NCI-H1417 (cell line): ENCODE data around the gene SFXN4.

Source experiments
- DNase-seq, 3 experiments: peaks; one replicate each; lab custom pipeline; 2025; lab: John Stamatoyannopoulos, UW

The SFXN4 gene

GRCh38 chr10:119165171-119166117 is at the start of gene SFXN4:
TSS of gene SFXN4 (minus strand) at chr10:119165714. CDS start at chr10:119165647, 67 bp downstream.
- DNase-seq, result peak; percentile 50 to 80 (median 78)

DNA sequence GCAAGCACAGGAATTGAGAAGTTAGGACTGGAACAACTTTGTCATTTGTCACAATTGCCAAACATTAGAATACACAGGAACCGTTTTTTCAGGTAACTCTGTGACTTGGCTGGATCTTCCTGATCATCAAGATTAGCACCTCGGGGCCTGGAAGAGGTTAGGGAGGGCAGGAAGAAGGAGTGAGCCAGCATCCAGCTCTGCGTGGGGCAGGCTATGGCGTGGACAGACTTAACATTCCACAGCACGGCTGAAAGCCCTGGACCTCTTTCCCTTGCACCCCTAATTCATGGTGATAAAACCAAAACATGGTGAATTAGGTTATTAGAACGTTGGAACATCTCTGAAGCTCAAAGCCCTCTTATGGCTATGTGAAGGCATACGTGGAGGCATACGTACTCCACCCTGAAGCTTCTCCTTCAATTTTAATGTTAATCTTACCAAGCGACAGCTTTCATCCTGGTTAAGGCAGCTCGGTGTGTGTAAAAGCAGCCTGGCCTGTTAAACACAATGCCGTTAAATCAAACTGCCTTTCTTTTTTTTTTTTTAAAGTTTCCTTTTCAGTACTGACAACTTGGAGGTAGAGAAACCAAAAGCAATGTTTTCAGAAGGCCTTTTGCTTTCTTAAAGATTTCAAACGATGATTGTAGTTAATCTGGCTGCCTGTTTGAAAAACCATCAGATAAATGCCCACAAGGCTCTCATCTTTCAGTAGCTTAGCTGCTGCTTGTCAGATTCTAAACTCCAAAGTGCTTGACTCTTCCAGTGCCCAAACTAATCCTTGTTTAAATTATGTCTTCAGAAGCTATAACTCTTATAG is 46.3 kb upstream of the SFXN4 start:
- no peak for DNase-seq

DNA sequence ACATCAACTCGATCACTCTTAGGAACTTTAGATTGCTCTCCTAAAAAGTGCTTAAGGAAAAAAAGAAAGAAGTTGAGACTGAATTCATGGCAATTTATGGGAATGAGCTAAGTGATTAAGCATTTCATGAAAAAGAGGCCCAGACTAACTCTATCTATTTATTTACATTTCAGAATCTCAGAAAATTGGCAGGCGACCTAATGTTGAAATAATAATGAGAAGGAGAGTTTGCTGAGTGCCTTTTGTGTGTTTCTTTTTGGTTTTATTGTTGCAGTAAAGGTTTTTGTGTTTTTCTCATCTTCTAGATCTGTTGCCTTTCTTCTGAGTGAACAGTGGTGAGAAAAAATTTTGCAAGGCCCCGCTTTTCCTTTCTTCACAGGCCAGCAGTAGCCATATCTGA is 45.7 kb upstream of the SFXN4 start:
- no peak for DNase-seq

DNA sequence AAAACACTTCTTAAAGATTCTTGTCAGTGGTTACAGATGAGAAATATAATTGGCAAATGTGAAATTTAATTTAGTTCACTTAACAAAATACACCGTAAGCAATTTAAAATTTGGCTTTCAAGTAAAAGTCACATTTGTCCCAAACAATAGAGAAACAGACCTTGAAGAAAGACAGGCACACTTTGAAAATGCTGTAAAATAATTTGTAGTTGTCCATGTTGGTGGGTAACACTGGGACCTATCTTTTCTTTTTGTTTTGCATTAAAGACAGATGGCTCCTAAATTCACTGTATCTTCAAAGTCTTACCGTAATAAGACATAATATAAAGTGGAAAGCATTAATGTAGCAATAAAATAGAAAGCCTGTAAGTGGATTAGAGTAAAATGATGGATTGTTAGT is 45.1 kb upstream of the SFXN4 start:
- DNase-seq, result no peak

DNA sequence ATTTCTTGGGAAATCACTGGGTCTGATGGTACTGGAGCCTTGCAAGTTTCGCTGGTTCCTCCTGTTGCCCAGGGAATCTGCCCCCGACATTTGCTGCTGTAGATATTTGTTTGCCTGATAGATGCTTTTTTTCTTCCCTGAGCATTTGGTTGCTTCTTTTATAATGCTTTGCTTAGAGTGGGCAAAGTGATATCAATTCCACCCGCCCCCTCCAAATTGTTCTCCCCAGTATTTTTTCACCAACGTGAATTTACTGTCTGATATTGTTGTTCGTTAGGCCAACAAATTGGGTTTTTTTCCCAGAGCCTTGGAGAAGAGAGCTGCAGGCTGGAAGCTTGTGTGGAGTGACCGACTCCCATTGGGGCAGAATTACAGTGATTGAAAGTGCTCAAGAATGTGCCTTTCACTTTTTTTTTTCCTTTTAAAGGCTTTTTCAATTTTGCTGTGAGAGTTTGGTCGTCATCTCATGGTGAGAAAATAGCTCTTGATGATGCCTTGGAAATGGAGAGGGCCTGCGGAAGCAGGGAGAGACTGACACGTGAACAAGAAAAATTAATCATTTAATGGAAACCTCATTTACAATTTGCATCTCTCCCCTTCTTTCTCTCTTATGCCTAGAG is 44.3 kb upstream of the SFXN4 start:
- DNase-seq, result no peak

DNA sequence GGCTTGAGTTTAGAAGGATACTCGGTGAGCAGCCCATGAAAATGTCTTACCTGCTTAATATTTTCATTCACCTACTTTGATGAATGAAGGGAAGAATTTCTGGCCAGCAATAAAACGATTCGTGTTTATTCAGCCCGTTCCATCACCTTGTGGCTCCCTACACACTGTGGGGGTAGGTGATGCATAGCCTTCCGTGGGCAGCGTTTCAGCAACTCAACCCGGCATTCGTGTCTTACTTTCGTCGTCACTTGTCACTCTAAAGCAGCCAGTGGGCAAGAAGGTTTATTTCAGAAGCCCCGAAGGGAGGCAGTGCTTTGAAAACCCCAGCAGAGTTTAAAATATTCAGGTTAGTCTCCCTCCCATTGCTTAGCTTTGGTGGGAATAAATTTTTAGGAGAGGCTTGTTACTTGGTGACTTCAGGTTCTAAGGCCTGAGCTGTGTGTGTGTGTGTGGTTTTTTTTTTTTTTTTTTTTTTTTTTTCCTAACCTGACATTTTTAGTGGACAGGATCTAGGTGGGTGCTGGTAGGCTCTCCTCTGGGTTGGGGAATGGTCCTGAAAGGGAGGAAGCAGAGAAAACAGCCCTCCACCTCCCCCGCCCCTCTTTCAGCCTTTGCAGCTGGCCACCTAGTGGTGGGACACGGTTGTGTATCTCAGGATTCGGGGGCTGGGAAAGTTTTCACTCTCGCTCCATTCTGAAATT is 43.7 kb upstream of the SFXN4 start:
- peak; percentile 17 to 55 (median 29) for DNase-seq

DNA sequence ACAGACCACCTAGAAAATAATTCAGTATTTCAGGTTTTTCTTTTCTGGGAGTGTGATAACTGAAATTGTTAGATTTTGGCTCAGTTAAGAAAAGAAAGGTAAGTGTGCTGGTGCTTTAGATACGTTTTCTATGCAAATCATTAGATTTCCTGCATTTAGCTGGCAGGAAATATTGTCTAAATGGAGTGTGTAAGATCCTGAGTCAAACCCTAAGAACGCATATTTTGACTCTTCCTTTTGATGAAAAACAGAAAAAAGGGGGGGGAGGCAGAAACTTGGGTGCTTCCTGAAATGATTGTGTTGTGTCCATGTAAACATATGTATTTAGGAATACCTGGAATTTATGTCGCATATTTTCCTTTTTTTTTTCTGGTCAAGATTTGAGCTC is 43.0 kb upstream of the SFXN4 start:
- peak in 1 of 3 experiments; percentile 18 for DNase-seq

GRCh38 chr10:119207713-119208552 is 42.4 kb upstream of the SFXN4 start:
- peak in 2 of 3 experiments; percentile 59 to 62 for DNase-seq

- DNase-seq, result peak; percentile 86 to 92 (median 89)
Measured at GRCh38 chr10:119207366-119207666, 41.8 kb upstream of the SFXN4 start, which contains the start of gene GRK5. TSS of gene GRK5 (plus strand) at chr10:119207571. CDS start at chr10:119207918, 347 bp downstream.

GRCh38 chr10:119206603-119207365 is 41.3 kb upstream of the SFXN4 start:
- peak; percentile 46 to 77 (median 62) for DNase-seq

DNA sequence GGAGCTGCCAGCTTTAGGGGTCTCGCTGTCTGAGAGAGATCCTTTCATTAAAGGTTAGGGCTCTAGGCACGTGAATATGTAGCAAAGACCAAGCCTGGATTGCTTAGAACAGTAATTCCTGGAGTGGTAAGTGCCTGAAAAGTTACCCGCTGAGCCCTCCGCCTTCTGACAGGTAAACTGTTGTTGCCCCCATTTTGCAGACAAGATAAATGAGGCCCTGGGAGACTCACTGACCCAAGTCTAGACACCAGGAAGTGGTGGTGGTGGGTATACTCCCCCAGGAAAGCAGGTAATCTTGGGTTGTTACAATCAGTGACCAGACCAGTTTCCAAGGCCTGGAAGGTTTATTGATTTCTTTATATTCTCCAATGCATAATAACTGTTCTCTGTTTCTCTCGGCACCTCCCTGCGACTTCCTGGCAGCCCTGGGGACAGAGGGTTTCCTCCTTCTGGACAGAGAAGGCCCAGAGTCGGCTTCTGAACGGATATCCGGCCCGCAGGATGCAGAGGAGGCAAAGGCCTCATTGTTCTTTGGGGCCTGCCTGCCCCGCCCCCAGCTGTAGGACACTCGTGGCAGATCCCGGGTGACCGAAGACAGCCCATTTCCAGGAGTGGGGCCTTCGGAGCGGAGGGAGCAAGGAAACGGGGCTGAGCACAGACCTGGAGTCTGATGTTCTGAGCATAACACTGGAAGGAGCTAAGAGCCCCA is 40.5 kb upstream of the SFXN4 start:
- peak in 1 of 3 experiments; percentile 28 for DNase-seq

GRCh38 chr10:119203006-119203405 is 37.5 kb upstream of the SFXN4 start:
- DNase-seq, result peak in 2 of 3 experiments; percentile 1 to 15

- no peak for DNase-seq
Measured at GRCh38 chr10:119201233-119201632, 35.7 kb upstream of the SFXN4 start.

DNA sequence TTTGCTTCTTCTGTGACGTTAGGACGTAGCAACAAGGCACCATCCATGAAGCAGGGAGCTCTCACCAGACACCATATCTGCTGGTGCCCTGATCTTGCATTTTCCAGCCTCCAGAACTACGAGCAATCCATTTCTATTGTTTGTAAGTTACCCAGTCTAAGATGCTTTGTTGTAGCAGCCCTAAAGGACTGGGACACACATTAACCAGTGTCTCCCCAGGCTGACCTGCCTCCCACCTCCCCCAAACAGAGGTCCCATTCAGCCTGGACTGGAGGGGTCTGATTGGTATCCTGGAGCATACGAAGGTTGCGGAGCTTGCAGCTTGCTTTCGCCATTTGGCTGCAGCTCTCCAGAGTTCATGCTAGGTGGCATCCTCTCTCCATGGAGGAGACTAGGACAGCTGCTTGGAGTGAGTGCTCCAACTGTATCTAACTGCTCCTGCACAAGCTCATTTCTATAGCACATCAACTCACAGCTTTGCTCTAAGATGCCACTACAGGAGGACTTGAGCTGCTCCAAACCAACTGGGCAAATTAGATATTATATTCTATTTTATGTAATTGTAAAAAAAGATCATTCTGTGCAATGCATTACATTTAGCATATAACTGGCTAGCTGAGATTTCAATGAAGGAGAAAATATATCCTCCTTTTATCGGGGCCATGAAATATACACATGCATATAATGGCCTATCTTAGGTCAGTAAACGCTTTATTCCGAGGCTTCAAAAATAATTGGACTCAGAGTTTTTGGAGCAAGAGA is 33.9 kb upstream of the SFXN4 start:
- DNase-seq, result peak; percentile 2 to 62 (median 31)

DNA sequence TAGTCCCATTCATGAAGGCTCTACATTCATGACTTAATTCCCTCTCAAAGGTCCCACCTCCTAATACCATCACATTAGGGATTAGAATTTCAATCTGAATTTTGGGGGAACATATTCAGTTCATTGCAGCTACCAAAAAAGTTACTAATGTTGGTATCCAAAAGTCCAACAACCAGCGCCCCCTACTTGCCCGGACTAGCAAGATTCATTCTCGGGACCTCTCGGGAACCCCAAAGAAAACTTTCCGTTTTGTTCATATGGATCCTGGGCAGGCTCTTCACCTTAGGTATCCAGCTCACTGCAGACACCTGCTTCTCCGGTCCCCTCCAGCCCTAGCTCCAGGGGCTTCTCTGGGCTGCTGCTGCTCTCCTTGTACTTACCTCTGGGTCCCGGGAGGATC is 32.9 kb upstream of the SFXN4 start:
- no peak for DNase-seq

- DNase-seq, result no peak
Measured at GRCh38 chr10:119197921-119198320, 32.4 kb upstream of the SFXN4 start.

- no peak for DNase-seq
Measured at GRCh38 chr10:119191881-119192280, 26.4 kb upstream of the SFXN4 start.

DNA sequence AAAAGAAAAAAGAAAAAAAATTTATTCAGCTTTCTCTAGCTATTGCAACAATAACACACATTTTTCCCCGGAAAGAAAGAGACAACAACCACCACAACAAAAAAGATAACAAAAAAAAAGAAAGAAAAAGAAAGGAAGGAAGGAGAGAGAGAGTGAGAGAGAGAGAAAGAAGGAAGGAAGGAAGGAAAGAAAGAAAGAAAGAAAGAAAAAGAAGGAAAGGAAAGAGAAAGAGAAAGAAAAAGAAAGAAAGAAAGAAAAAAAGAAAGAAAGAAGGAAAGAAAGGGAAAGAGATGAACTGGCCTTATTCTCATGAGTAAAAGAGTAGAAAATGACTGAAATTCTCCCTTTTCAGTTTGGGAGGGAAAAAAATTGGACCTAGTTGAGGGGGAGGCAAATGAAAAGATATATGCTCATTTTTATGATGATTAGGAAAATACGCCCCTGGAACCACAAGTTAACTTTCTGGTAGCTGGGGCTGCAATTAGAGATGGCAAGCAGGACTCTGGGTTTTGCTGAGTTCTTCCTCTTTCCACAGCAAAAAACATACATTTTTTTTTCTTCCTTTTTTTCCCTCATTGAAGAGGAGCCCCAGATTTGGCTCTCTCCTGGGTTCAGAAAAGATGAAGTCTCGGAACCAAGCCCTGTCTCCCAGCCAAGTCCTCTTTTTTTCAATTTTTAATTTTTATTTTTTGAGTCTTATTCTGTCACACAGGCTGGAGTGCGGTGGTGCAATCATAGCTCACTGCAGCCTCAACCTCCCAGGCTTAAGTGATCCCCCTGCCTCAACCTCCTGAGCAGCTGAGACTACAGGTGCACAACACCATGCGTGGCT is 25.7 kb upstream of the SFXN4 start:
- DNase-seq, result no peak
